Measurements from ENCODE around the gene FAM219A. TPM values are rescaled to one million over a fixed set of nuclear protein-coding genes. Genes with fewer than 3 reads are reported as not detected.

The FAM219A gene, protein sequence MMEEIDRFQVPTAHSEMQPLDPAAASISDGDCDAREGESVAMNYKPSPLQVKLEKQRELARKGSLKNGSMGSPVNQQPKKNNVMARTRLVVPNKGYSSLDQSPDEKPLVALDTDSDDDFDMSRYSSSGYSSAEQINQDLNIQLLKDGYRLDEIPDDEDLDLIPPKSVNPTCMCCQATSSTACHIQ
- 12.6 TPM for polyA plus RNA-seq (2013, experiment 1 of 4)
- polyA plus RNA-seq (2013, experiment 2 of 4), result 13.0 TPM
- polyA plus RNA-seq (2013, experiment 3 of 4), result 8.8 TPM
- polyA plus RNA-seq (2013, experiment 4 of 4), result 10.0 TPM

DNA sequence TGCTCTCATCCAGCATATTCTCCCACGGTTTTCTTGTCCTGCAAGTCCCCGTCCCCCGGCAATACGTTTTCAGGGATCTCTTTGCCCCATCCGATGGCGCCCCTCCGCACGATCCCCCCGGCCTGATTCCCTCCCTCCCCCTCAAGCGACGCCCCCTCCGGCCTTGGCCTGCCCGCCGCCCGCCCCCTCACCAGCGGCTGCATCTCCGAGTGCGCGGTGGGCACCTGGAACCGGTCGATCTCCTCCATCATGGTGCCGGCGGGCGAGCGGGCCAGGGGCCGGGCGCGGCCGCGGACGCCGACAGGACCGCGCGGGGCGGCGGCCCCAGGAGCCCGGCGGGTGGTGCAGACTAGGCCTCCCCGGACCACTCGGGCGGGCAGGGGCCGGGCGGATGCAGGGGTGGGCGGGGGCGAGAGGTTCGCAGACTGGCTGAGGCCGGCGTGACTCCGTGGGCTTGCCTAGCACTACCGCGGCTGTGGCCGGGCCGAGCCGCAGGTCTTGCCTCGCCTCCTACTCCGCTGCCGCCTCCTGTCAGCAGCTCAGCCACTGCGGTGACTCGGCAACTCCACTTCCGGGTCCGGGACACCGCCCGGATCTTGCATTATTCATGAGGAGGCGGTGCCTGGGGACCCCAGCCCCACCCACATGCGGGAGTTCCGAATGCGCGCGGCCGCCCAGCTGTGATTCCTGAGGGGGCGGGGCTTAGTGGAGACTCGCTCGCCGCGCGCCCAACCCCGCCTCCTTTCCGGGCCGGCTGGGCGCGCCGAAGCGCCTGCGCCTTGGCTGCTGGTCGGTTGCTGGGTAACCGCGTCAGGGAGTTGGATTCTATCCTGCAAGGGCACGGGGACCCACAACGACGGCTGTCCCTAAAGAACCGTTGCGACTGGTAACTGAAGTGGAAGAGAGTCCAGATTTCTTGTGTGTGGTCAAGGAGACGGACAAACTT lies at the start of gene FAM219A, which contains the start of gene DNAI1:
Gene FAM219A, minus strand, starts transcription at position 558 of the 946 bp plus-strand sequence. Its CDS starts 307 bp downstream, at position 251.
Gene DNAI1, plus strand, starts transcription at position 793 of the 946 bp plus-strand sequence. CDS start 201 bp downstream, outside the sequence.
- WGBS, 2 experiments, result 0% methylated on average over 92 to 94 of the region's 94 CpGs
- Histone ChIP-seq H3K4me3 (ENCODE audit: insufficient read depth, low read depth, low read length) (peak within 1 kb of the TSS; percentile 66), H3K9me3 (ENCODE audit: control insufficient read depth, low read length) (no peaks in the 10 kb centered on the region), H3K36me3 (ENCODE audit: control insufficient read depth, insufficient read depth, low read length) (no peaks in the 10 kb centered on the region), H3K4me1 (ENCODE audit: control insufficient read depth, insufficient read depth, low read length) (peaks cover 17% of the 10 kb centered on the region), H3K27ac (ENCODE audit: insufficient read depth, low read depth, low read length, poor library complexity, severe bottlenecking) (peak within 1 kb of the TSS; percentile 21), H3K27me3 (ENCODE audit: control insufficient read depth, insufficient read depth, low read length, poor library complexity, severe bottlenecking) (peaks cover 18% of the 10 kb centered on the region)

DNA sequence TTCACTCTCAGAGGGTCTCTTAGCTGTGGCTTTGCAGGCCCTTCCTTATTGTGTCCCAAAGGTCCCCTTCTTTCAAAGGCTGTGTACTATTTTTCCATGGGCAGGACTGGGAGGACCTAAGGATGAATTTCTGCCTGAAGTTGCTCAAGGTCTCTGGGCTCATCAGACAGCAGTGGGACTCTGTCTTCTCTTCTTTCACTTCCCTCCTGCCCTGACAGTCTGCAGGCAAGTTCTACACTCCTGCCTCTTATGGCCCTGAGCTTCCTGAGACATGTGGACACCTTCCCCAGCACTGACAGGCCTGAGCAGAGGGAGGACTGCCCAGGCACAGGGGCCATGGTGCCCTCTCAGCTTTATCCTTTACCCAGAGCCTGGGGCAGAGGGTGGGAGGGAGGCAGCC lies 49.6 kb upstream of the FAM219A start:
- H3K4me3 ChIP-seq (ENCODE audit: insufficient read depth, low read depth, low read length), result no peak overlapping the region
- no peaks in the 10 kb centered on the region for H3K36me3 ChIP-seq (ENCODE audit: control insufficient read depth, insufficient read depth, low read length)
- H3K4me1 ChIP-seq (ENCODE audit: control insufficient read depth, insufficient read depth, low read length), result peaks cover 16% of the 10 kb centered on the region
- H3K27me3 ChIP-seq (ENCODE audit: control insufficient read depth, insufficient read depth, low read length, poor library complexity, severe bottlenecking), result no peaks in the 10 kb centered on the region
- no peak overlapping the region for H3K27ac ChIP-seq (ENCODE audit: insufficient read depth, low read depth, low read length, poor library complexity, severe bottlenecking)
- no peaks in the 10 kb centered on the region for H3K9me3 ChIP-seq (ENCODE audit: control insufficient read depth, low read length)

DNA sequence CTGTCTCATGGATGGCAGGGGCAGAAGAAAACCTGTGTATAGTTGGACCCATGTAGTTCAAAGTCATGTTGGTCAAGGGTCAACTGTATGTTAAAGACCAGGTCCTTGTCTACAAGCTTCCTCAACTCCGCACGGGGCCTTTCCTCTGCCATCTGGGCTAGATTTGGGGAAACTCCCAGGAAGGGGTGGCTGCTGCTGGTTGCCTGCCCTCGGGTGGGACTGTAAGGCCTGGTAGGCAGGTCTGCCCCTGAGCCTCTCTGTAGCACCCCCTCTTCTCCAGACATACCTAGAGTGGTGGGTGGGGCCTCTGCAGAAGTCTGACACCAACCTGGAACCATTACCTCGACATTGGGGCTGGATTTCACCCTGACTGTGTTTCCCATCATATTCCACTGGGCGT lies 49.2 kb upstream of the FAM219A start:
- no peaks in the 10 kb centered on the region for H3K36me3 ChIP-seq (ENCODE audit: control insufficient read depth, insufficient read depth, low read length)
- no peaks in the 10 kb centered on the region for H3K9me3 ChIP-seq (ENCODE audit: control insufficient read depth, low read length)
- no peaks in the 10 kb centered on the region for H3K27me3 ChIP-seq (ENCODE audit: control insufficient read depth, insufficient read depth, low read length, poor library complexity, severe bottlenecking)
- 89 to 93% methylated on average over 5 of the region's 5 CpGs for WGBS, 2 experiments
- H3K4me1 ChIP-seq (ENCODE audit: control insufficient read depth, insufficient read depth, low read length), result peaks cover 15% of the 10 kb centered on the region
- H3K27ac ChIP-seq (ENCODE audit: insufficient read depth, low read depth, low read length, poor library complexity, severe bottlenecking), result no peak overlapping the region
- H3K4me3 ChIP-seq (ENCODE audit: insufficient read depth, low read depth, low read length), result no peak overlapping the region

DNA sequence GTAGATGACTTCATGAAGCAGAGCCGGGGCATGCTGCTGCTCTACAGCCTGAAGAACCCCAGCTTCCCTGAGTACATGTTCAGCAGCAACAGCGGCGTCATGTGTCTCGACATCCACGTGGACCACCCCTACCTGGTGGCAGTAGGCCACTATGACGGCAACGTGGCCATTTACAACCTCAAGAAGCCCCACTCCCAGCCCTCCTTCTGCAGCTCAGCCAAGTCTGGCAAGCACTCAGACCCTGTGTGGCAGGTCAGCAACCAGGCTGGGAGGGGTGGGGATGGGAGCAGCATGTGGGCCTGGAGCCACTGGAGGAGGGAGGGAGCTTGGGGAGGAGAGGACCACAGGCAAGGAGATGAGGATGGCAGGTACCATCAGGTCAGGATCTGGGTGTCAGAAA lies 48.3 kb upstream of the FAM219A start:
- Histone ChIP-seq H3K27ac (ENCODE audit: insufficient read depth, low read depth, low read length, poor library complexity, severe bottlenecking) (no peak overlapping the region), H3K27me3 (ENCODE audit: control insufficient read depth, insufficient read depth, low read length, poor library complexity, severe bottlenecking) (no peaks in the 10 kb centered on the region), H3K9me3 (ENCODE audit: control insufficient read depth, low read length) (no peaks in the 10 kb centered on the region), H3K4me1 (ENCODE audit: control insufficient read depth, insufficient read depth, low read length) (peaks cover 10% of the 10 kb centered on the region), H3K36me3 (ENCODE audit: control insufficient read depth, insufficient read depth, low read length) (no peaks in the 10 kb centered on the region), H3K4me3 (ENCODE audit: insufficient read depth, low read depth, low read length) (no peak overlapping the region)
- 93 to 94% methylated on average over 7 of the region's 7 CpGs for WGBS, 2 experiments

DNA sequence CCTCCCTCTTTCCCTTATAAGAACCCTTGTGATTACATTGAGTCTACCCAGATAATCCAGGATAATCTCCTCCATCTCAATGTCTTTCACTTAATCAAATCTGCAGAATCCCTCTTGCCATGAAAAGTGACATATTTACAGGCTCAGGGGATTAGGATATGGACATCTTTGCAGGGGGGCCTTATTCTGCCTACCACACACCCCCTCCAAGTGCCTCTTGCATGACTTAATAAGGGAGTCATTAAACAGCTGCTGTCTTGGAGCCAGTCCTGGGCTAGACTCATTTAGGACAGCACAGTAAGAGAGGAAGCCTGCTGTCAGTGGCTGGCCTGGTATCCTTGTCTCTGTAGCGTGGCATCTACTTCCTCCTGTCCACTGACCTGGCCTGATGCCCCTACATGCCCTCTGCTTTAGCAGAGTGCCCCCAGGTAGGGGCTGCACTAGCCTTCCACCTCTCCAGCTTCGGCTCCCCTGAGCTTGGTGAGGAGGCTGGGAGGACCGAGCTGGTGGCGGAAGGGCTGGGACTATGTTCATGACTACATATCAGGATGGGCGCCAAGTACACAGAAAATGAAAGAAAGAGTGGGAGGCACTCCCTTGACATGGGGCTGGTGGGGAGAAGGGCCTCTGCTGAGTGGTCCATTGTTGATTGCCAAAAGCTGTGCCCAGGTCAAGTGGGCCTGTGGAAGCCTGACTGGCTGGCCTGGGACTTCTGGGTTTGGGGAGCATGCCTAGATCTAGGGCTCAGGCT lies 47.2 kb upstream of the FAM219A start:
- H3K4me3 ChIP-seq (ENCODE audit: insufficient read depth, low read depth, low read length), result no peak overlapping the region
- H3K9me3 ChIP-seq (ENCODE audit: control insufficient read depth, low read length), result no peaks in the 10 kb centered on the region
- no peaks in the 10 kb centered on the region for H3K27me3 ChIP-seq (ENCODE audit: control insufficient read depth, insufficient read depth, low read length, poor library complexity, severe bottlenecking)
- no peak overlapping the region for H3K27ac ChIP-seq (ENCODE audit: insufficient read depth, low read depth, low read length, poor library complexity, severe bottlenecking)
- H3K4me1 ChIP-seq (ENCODE audit: control insufficient read depth, insufficient read depth, low read length), result peaks cover 9% of the 10 kb centered on the region
- 95 to 96% methylated on average over 5 of the region's 5 CpGs for WGBS, 2 experiments
- H3K36me3 ChIP-seq (ENCODE audit: control insufficient read depth, insufficient read depth, low read length), result no peaks in the 10 kb centered on the region

DNA sequence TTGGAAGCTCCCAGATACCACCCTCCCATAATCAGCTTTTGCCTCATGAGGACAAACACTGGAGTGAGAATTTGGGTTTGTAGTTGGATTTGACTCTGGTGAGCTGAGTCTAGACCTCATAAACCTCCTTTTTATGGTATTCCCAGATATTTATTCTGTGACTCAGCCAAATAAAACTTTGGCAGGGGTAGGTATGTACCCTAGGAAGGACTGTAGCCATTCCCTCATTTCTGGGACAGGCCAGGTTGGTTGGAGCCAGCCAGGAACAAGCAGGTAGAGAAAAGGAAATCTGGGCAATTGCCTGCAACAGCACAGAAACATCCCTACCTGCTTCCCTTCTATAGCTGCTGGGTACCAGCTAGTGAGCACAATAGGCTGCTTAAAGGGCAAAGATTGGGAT lies 45.0 kb upstream of the FAM219A start:
- Histone ChIP-seq H3K36me3 (ENCODE audit: control insufficient read depth, insufficient read depth, low read length) (no peaks in the 10 kb centered on the region), H3K9me3 (ENCODE audit: control insufficient read depth, low read length) (no peaks in the 10 kb centered on the region), H3K27me3 (ENCODE audit: control insufficient read depth, insufficient read depth, low read length, poor library complexity, severe bottlenecking) (no peaks in the 10 kb centered on the region), H3K27ac (ENCODE audit: insufficient read depth, low read depth, low read length, poor library complexity, severe bottlenecking) (no peak overlapping the region), H3K4me1 (ENCODE audit: control insufficient read depth, insufficient read depth, low read length) (peaks cover 4% of the 10 kb centered on the region), H3K4me3 (ENCODE audit: insufficient read depth, low read depth, low read length) (no peak overlapping the region)

DNA sequence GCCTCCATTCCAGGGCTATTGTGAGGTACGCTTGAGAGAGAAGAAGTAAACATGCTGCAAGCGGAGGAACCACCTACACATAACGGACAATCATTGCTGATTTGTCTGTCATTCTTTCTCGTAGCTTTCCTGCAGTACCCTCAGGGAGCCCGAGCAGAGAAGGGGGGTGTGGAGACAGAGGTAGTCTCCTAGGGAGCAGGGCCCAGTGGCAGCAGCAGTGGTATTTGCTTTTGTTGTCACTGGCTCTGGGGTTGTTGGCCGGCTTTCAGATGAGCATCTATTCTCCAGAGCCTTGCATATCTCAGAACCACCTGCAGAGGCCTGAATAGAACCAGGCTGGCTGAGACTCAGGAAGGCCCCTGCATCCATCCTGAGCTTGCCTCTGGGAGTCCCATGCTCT lies 44.5 kb upstream of the FAM219A start:
- Histone ChIP-seq H3K4me1 (ENCODE audit: control insufficient read depth, insufficient read depth, low read length) (peaks cover 4% of the 10 kb centered on the region), H3K4me3 (ENCODE audit: insufficient read depth, low read depth, low read length) (no peak overlapping the region), H3K27ac (ENCODE audit: insufficient read depth, low read depth, low read length, poor library complexity, severe bottlenecking) (no peak overlapping the region), H3K9me3 (ENCODE audit: control insufficient read depth, low read length) (no peaks in the 10 kb centered on the region), H3K27me3 (ENCODE audit: control insufficient read depth, insufficient read depth, low read length, poor library complexity, severe bottlenecking) (no peaks in the 10 kb centered on the region), H3K36me3 (ENCODE audit: control insufficient read depth, insufficient read depth, low read length) (no peaks in the 10 kb centered on the region)
- WGBS, 2 experiments, result 70 to 79% methylated on average over 6 of the region's 6 CpGs

DNA sequence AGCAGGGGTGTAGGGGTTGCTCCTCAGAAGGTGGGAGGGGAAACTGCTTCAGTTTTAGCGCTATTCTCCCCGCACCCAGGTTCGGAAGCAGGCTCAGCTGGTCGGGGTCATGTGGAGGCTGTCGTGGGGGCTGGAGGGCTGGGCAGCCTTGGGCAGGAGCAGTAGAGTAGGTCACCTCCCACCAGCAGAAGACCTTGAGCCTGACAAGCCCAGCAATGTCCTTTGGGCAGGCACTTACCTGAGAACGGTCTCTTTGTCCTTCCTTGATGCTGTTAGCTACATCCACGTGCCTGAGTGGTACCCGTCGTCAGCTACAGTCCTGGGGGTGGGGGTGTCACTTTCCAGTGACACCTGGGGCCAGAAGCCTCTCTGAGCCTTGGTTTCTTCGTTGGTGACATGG lies 44.1 kb upstream of the FAM219A start:
- Histone ChIP-seq H3K36me3 (ENCODE audit: control insufficient read depth, insufficient read depth, low read length) (no peaks in the 10 kb centered on the region), H3K9me3 (ENCODE audit: control insufficient read depth, low read length) (no peaks in the 10 kb centered on the region), H3K4me3 (ENCODE audit: insufficient read depth, low read depth, low read length) (no peak overlapping the region), H3K4me1 (ENCODE audit: control insufficient read depth, insufficient read depth, low read length) (peaks cover 4% of the 10 kb centered on the region), H3K27me3 (ENCODE audit: control insufficient read depth, insufficient read depth, low read length, poor library complexity, severe bottlenecking) (no peaks in the 10 kb centered on the region), H3K27ac (ENCODE audit: insufficient read depth, low read depth, low read length, poor library complexity, severe bottlenecking) (no peak overlapping the region)
- WGBS, 2 experiments, result 89% methylated on average over 10 of the region's 10 CpGs

DNA sequence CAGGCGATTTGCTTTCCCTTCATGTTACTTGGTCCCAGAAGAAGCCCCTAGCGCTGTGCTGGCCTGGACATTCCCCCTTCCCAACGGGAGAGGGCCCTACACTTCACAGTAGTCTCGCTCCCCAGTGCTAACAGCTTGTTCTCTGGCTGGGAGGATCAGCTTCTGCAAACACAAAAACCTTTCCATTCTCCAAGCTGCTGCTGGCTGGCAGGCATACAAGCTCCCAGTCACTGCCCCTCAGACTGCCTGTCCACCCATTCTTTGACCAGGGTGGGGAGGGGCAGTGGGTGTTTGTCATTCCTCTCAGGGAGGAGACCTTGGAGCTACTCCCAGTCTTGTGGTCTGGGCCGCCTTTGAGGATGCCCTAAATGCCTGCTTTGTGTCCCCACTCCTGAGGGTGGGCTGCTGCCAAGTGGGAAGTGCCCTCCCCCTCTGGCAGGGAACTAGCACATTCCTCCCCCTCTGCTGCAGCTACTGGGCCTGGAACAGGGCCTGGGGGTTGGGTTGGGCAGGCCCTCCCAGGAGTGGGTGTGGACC lies 43.6 kb upstream of the FAM219A start:
- Histone ChIP-seq H3K4me1 (ENCODE audit: control insufficient read depth, insufficient read depth, low read length) (peaks cover 4% of the 10 kb centered on the region), H3K36me3 (ENCODE audit: control insufficient read depth, insufficient read depth, low read length) (no peaks in the 10 kb centered on the region), H3K27me3 (ENCODE audit: control insufficient read depth, insufficient read depth, low read length, poor library complexity, severe bottlenecking) (no peaks in the 10 kb centered on the region), H3K9me3 (ENCODE audit: control insufficient read depth, low read length) (no peaks in the 10 kb centered on the region), H3K27ac (ENCODE audit: insufficient read depth, low read depth, low read length, poor library complexity, severe bottlenecking) (no peak overlapping the region), H3K4me3 (ENCODE audit: insufficient read depth, low read depth, low read length) (no peak overlapping the region)
- WGBS, 2 experiments, result 49 to 58% methylated on average over 5 of the region's 5 CpGs

Measured in ectodermal cell (in vitro differentiated cells).